ENCODE measurements around the gene ATG101. TPM values are rescaled to one million over a fixed set of nuclear protein-coding genes. Genes with fewer than 3 reads are reported as not detected.
A peak's percentile ranks its signal among the peaks of the same experiment; 100 is the strongest.

Gene ATG101
- total RNA-seq, 1 experiment from 2014 or later: 54.7 TPM

DNA sequence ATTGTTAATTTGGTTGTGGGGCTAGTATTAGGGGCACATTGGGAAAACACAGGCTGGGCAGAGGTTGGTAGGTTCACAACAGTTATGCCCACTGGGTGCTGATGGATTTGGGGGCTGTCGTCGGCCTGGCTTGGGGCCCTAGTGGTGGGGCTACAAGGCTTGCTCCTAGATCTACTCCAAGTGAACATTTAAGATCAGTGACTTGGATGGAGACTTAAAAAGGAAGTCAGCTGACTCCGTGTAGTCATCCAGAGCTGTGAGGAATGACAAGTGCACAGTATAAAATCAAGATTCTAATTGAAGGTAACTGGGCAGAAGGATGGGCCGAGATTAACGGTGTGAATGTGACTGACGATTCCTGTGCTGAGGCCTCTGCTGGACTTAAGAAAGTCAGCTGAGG, 31.3 kb upstream of the ATG101 start:
- DNase-seq (ENCODE audit: low spot score): no peak
- in situ Hi-C loops (cut with HindIII; ENCODE audit: low sequenced_read_pairs): no loop called here

DNA sequence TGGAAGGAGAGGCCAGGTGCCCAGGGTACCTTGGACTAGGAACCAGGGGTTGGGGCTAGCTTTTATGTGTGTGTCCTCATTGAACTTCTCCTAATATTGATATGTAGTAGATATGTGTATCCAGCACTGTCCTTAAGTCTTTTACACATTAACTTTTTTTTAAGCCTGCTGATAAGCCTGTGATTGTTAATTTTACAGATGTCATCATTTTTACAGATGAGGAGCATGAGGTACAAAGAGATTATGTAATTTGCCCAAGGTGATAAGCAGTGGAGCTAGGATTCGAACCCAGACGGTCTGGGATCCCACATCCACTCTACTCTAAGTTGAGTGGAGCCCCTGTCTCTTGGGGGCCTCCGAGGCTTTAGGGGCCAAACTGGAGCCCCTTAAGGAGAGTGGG, 28.7 kb upstream of the ATG101 start:
- in situ Hi-C loops (cut with HindIII; ENCODE audit: low sequenced_read_pairs): no loop called here
- DNase-seq (ENCODE audit: low spot score): no peak

DNA sequence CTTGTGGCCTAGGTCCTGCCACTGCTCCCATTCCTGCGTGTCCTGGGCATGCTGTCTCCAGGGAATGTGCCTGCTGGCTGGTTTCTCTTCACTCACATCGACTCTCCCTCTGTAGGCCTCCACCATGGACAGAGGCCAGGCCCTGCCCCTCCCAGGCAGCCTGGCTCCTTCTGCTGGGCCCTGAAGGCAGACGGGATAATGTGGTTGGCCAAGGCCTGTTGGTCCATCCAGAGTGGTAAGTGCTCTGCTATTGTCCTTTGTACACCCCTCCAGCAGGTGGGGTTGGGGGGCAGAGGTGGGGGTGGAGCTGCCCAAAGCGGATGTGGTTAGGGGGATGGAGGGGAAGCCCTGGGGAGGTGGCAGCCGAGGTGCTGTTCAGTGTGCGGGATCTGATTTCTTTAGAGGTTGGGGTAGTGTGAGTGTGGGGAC, 28.1 kb upstream of the ATG101 start:
- in situ Hi-C loops (cut with HindIII; ENCODE audit: low sequenced_read_pairs): no loop called here
- DNase-seq (ENCODE audit: low spot score): no peak

DNA sequence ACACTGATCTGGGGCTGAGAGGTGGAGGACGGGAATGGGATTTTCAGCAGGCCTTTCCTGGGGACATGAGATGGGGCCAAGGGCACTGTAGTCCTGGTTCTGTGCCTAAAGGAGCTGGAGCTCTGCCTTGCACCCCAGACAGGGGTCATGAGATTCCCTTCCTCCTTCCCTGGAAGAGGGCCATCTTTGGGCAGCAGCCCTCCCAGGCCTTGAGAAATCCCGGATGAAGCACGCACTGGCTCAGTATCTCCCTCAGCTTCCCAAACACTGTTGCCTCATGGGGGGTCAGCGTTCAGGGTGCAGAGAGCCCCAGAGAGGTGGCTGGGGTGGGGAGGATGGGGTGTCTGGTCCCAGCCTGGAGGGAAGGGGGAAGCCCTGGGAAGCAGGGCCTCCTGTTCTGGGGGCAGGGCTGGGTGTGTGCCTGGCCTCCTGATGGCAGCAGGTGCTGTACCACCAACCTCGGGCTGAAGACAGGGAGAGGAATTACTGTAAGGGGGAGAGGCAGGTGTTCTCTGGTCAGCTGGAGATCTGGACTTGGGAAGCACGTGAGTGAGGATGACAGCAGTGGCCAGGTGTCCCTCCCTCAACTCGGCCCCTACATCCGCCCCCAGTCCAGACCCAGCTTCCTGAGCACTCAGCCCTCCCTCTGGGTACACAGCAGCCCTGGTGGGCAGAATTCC, 26.9 kb upstream of the ATG101 start:
- no peak for DNase-seq (ENCODE audit: low spot score)
- in situ Hi-C loops (cut with HindIII; ENCODE audit: low sequenced_read_pairs): no loop called here

DNA sequence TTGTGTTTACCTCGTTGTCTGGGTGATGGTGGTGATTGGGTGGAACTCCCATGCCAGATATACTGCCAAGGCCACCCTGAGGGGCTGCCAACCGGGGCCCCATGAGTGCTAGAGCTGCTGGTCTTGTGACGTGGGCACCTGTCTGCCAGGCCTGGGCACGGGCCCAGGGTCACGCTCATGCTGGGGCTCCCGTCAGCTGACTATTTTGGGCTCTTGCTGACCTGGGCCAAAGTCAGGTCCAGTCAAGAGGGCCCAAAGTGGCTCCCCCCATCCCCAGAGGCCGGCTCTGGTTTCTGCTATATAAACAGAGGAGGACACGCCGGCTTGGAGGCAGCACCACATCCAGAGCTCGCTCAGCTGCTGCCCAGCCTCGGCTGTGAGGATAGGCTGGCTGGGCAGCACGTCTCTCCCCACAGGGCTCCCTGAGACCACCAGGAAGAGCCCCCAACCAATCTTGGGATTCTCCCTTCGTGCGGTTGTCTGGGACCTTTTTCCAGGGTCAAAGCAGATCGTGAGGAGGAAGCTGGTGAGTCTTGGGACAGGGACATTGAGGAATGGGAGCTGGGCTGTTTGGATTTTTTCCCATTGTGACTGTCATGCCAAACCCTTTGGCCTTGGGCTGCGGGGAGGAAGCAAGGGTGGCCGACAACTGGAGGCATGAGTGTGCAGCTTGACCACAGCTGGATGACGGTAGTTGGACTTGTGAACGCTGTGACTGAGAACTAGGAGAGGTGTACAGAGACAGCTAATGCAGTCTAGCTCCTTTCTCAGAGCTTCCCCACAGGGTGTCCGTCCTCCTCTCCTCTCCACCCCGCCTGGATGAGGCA, 26.2 kb upstream of the ATG101 start:
- in situ Hi-C loops (cut with HindIII; ENCODE audit: low sequenced_read_pairs): no loop called here
- DNase-seq (ENCODE audit: low spot score): no peak

DNA sequence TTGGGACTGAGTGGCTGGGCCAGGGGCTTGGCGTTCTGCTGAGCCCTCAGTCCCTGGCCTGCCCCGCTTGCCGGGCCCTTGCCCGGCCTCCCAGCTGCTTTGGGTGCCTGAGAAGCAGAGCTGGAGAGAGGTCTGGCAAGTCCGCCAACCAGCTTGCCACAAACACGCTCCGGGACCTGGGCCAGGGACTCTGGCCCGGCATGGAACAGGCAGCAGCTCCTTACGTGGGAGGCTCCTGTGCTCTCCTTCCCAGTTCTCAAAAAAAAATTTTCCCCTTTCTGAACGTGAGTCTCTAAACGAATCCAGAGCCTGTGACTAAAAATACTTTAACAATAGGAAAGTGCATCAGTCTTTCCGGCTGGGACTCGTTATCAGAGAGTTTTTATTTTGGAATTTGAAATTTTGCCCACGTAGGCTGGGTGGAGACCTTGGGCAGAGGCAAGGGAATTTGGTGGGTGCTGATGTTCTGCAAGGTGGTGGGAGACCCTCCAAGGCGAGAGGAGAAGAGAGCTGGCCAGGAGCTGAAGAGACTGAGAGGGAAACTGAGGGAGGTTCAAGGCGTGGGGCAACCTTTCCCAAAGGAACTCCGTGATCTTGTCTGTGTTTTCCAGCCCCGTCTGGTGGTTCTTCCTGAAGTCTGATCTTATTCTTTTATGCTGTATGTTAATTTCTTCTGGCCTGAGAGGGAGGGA, 25.3 kb upstream of the ATG101 start:
- in situ Hi-C loops (cut with HindIII; ENCODE audit: low sequenced_read_pairs): no loop called here
- peak; percentile 88 for DNase-seq (ENCODE audit: low spot score)

DNA sequence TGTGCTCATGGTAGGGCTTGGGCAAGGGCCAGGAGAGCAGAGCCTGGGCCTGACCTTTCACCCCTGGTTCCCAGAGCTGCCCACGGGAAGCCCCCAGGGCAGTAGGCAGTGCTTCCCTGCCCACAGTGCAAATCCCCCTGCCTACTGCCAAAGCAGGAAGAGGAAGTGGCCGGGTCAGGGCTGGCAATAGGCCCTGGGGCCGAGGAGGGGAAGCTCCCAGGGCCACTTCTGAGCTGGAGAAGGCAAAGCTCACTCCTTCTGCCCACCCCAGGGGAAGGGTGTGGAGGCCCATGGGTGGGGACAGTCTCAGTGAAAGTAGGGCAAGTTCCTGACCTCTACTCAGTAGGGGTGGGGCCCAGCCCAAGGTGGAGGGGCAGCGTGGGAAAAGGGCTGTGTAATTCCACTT, 24.0 kb upstream of the ATG101 start:
- in situ Hi-C loops (cut with HindIII; ENCODE audit: low sequenced_read_pairs): no loop called here

DNA sequence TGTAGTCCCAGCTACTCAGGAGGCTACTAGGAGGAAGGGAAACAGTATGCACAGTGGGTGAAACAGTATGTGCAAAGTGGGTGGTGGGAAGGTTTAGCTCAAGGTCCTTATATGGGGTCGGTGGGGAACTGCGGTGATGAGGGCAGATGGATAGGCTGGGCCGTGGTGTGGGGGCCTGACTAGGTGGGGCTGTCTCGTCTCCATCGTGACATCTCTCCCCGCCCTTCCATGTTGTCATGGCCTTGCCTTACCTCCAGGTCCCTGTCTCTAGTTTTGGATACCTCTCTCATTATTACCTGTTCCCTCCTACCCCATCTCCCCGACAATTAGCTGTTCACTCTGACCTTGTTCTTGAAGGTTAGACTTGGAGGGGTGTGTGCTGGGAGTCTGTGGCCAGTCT, 22.9 kb upstream of the ATG101 start:
- DNase-seq (ENCODE audit: low spot score): no peak
- in situ Hi-C loops (cut with HindIII; ENCODE audit: low sequenced_read_pairs): no loop called here

More for the DNA sequence above, 24.0 kb upstream of the ATG101 start:
- DNase-seq (ENCODE audit: low spot score): no peak

DNA sequence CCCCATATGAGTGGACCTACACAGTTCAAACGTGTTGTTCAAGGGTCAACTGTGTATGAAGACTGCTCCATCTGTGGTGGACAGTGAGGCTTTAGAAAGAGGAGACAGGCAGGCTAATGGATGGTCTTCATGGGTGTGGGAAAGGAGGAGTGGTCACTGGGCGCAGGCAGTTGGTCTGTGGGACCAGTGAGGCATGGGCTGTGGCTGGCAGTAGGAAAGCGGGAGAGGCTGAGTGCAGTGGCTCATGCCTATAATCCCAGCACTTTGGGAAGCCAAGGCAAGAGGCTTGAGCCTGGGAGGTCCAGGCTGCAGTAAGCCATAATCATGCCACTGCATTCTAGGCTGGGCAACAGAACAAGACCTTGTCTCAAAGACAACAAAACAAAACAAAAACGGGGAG, 20.5 kb upstream of the ATG101 start:
- in situ Hi-C loops (cut with HindIII; ENCODE audit: low sequenced_read_pairs): no loop called here
- DNase-seq (ENCODE audit: low spot score): no peak

DNA sequence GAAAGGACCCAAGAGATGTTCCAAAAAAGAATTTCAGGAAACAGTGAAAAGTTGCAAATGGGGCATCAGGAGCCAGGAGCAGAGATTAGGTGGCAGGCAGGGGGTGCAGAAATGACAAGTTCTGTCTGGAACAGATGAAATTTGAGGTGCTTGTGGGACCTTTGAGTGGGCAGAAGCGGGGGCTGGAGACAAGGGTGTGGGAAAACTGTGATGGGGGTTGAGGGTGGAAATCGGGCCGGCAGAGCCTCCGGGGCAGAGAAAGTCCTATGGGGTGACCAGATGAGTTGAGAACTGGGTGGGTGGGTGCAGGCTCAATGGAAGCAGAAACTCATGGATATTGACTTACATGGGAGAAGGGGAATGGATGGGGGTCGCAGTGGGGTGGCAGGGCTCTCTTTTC, 20.1 kb upstream of the ATG101 start:
- in situ Hi-C loops (cut with HindIII; ENCODE audit: low sequenced_read_pairs): no loop called here
- DNase-seq (ENCODE audit: low spot score): no peak

DNA sequence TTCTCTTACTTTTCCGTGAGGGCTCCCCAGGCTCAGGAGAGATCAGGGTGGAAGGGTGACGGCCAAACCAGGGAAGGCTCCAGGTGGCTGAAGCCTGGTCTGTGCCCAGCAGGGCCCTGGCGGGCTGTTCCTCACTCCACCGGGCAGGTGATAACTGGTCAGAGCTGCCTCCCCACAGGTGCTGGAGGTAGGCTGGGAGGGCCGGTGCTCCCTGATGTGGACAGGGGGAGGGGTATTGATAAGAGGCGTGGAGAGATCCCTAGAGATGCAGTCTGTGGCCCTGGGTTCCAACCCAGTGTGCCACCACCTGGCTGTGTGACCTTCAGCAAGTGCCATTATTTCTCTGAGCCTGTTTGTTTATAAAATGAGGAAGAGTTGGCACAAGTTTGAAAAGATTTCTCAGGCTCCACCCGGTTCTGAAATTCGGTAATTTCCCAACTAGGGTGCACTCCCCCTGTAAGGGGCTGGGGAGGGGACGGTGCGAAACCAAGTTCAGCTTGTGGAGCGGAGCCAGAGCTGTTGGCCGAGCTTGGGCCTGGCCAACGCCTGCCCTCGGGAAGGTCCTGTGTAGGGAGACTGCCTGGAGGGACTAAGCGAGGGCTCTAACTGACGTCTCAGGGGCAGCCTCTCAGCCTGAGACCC, 19.5 kb upstream of the ATG101 start:
- in situ Hi-C loops (cut with HindIII; ENCODE audit: low sequenced_read_pairs): no loop called here
- no peak for DNase-seq (ENCODE audit: low spot score)

DNA sequence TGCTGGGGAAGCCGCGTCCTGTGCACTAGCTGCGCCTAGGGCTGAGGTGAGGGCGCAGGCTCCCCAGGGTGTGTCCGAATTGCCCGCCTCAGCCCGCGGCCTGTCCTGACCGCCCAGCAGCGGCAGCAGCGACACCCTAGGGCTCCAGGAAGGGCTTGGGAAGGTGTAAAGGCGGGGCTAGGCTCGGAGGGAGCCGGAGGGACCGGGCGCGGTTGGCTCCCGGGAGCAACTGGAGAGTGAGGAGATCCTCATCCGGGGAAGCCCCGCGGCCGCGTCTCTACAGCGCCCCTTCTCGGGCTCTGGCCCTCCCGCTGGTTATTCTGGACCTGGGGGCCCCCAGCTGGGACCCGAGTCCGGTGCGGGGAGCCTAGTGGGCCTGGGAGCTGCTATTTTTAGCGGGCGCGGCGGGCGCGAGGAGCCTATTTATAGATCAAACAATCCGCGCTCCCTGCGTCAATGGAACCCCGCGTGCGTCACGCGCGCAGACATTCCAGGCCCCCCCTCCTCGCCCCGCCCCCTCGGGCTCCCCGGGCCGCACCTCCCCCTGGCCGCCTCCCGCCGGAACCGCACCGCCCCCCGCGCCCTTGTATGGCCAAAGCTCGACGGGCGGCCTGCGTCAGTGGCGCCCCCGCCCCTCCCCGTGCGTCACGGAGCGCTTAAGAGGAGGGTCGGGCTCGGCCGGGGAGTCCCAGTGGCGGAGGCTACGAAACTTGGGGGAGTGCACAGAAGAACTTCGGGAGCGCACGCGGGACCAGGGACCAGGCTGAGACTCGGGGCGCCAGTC, 18.8 kb upstream of the ATG101 start, which contains the start of gene NR4A1:
NR4A1 (plus strand) TSS at position 685 of the 784 bp plus-strand sequence. CDS start 2,887 bp downstream, outside the sequence.
- DNase-seq (ENCODE audit: low spot score): peak; percentile 72
- in situ Hi-C loops (cut with HindIII; ENCODE audit: low sequenced_read_pairs): no loop called here

DNA sequence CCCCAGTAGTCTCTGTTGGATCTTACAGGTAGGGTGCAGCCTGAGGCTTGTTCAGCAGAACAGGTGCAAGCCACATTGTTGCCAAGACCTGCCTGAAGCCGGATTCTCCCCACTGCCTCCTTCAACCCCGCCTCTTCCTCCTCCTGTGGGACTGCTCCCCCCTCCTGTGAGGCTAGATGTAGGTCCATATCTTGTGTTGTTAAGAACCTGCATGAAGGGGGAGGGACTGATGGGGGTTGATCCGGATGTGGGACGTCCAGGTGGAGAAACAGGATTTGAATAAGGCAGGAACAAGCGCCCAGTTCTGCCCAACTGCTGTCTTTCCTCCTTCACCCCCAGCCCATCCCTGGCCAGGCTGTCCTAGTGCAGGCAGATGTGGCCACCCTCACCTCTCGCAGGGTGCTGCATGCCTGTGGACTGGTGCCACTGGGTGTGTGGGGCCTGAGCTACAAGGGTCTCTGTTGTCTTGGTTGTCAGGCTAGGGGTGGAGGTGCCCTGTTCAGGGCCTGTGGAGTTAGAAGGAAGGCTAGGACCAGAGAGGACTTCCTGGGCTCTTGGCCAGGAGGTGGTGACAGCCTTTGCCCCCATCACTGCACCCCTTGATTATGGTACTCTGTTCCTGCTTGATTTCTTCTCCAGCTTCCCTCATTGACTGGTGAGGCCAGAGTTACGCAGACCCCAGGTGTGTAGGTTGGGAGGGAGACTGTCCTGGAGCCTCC, 17.2 kb upstream of the ATG101 start:
- in situ Hi-C loops (cut with HindIII; ENCODE audit: low sequenced_read_pairs): no loop called here
- no peak for DNase-seq (ENCODE audit: low spot score)

DNA sequence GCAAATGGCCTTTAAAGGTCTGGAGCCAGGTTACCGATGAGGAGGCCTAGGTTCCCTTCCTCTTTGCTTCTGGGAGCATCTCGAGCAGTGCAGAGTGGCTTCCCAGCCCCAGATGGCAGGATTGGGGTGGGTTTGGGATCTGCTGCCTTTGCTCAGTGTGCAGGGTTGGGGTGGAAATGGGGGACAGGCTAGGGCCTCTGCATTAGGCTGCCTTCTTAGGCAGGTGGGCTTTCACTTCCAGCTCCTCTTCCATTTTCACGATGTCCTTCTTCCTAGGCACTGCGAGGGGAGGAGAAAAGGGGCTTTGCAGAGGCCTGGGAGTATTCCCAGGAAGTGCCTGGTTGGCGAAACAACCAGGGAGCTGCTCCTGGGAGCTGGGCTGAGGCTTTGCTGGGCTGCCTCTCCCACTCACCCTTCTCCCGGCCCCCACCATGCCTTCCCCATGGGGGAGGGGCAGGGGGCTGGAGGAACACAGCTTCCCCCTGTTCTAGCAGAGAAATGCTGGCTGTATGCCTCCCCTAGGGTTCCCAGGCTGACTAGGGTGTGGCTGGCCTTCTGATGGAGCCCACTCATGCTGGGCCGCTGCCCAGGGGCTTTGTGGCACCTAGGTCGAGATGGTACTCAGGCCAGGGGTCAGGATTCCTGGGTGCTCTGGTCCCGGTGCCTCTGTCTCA, 16.1 kb upstream of the ATG101 start:
- in situ Hi-C loops (cut with HindIII; ENCODE audit: low sequenced_read_pairs): no loop called here
- no peak for DNase-seq (ENCODE audit: low spot score)

DNA sequence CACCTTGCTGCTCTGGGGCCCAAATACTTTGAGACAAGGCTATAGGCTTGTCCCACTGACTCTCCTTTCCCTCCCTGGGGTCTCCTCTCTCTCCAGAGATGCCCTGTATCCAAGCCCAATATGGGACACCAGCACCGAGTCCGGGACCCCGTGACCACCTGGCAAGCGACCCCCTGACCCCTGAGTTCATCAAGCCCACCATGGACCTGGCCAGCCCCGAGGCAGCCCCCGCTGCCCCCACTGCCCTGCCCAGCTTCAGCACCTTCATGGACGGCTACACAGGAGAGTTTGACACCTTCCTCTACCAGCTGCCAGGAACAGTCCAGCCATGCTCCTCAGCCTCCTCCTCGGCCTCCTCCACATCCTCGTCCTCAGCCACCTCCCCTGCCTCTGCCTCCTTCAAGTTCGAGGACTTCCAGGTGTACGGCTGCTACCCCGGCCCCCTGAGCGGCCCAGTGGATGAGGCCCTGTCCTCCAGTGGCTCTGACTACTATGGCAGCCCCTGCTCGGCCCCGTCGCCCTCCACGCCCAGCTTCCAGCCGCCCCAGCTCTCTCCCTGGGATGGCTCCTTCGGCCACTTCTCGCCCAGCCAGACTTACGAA, 15.4 kb upstream of the ATG101 start:
- no peak for DNase-seq (ENCODE audit: low spot score)
- in situ Hi-C loops (cut with HindIII; ENCODE audit: low sequenced_read_pairs): no loop called here

DNA sequence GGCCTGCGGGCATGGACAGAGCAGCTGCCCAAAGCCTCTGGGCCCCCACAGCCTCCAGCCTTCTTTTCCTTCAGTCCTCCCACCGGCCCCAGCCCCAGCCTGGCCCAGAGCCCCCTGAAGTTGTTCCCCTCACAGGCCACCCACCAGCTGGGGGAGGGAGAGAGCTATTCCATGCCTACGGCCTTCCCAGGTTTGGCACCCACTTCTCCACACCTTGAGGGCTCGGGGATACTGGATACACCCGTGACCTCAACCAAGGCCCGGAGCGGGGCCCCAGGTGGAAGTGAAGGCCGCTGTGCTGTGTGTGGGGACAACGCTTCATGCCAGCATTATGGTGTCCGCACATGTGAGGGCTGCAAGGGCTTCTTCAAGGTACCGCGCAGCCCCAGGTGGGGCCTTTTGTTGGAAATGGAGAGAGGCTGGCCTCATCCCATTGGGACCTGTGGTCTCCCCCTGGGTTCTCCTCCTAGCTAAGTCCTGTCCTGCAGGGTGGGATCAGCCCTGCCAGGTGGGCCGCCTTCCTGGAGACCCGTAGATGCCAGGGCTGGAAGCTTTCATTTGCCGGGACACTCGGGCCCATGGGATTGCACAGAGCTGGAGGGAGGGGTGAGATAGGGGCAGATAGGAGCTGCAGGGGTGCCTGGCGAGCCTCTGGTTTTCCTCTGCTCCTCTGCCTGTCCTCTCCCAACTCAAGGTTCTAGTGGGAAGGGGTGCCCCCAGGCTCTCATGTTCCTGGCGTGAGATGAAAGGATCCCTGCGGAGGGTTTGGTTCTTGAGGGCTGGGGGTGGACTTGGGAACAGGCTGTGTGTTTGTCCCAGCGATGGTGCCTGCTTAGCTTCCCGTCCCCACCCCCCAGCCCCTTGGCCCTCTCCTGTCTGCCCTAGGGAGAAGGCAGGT, 14.7 kb upstream of the ATG101 start:
- in situ Hi-C loops (cut with HindIII; ENCODE audit: low sequenced_read_pairs): no loop called here
- DNase-seq (ENCODE audit: low spot score): no peak
